Measurements from ENCODE around the gene DPP6. TPM values are rescaled to one million over a fixed set of nuclear protein-coding genes. Genes with fewer than 3 reads are reported as not detected.

The DPP6 gene
- total and polyA plus RNA-seq, 2 donors (not counting 1 experiment from before 2014, with no cell fraction given) = not detected

DNA sequence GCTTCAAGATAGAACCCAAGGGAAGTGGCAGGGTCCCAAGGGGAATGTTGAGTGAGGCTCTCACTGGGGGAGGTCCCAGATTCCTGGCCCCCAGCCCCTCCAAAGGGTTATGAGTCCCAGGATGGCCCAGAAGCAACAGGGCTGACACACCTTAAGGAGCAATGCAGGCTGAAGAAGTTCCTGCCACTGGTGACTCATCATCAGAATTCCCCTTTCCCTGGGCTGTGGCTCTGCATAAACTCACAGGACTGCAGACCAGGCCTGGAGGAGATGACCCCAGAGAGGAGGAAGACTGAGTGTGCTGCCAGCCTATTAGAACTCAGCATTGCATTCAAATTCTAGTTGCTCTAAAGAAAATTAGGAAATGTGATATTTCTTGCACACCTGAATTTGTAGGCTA is 126.7 kb downstream of the DPP6 start:
- Mint-ChIP-seq H3K4me3 (no peak overlapping the region), H3K4me1 (no peaks in the 10 kb centered on the region), H3K9me3 (ENCODE audit: insufficient read depth) (no peaks in the 10 kb centered on the region), H3K27me3 (no peaks in the 10 kb centered on the region), H3K27ac (no peak overlapping the region)
- no peak for ATAC-seq (ENCODE audit: low read depth)
- TF ChIP-seq, protein P1, sequence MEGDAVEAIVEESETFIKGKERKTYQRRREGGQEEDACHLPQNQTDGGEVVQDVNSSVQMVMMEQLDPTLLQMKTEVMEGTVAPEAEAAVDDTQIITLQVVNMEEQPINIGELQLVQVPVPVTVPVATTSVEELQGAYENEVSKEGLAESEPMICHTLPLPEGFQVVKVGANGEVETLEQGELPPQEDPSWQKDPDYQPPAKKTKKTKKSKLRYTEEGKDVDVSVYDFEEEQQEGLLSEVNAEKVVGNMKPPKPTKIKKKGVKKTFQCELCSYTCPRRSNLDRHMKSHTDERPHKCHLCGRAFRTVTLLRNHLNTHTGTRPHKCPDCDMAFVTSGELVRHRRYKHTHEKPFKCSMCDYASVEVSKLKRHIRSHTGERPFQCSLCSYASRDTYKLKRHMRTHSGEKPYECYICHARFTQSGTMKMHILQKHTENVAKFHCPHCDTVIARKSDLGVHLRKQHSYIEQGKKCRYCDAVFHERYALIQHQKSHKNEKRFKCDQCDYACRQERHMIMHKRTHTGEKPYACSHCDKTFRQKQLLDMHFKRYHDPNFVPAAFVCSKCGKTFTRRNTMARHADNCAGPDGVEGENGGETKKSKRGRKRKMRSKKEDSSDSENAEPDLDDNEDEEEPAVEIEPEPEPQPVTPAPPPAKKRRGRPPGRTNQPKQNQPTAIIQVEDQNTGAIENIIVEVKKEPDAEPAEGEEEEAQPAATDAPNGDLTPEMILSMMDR (IDR thresholded peaks at IDR 0.05) = no peak
- TF ChIP-seq EZH2 (IDR thresholded peaks at IDR 0.05; ENCODE audit: borderline replicate concordance, insufficient read depth, low read depth, low read length, poor library complexity, severe bottlenecking) = no peak
- Histone ChIP-seq H3K4me3 (ENCODE audit: control extremely low read depth in 1 of 5, extremely low read depth in 1 of 5, insufficient read depth in 1 of 5, low read depth in 2 of 5, low read length in 4 of 5) (no peak overlapping the region), H3K79me2 (ENCODE audit: control insufficient read depth, insufficient read depth, low read length) (no peaks in the 10 kb centered on the region), H3K4me2 (replicated peaks; ENCODE audit: low read depth, low read length, poor library complexity, severe bottlenecking) (no peak overlapping the region), H3K36me3 (replicated peaks in 1 of 2; ENCODE audit: control extremely low read depth in 1 of 2, control insufficient read depth in 1 of 2, extremely low read depth in 1 of 2, insufficient read depth in 2 of 2, low read length in 1 of 2) (no peaks in the 10 kb centered on the region), H3K27ac (ENCODE audit: low read length in 2 of 2) (no peak overlapping the region), H3K9me3 (ENCODE audit: control extremely low read depth in 1 of 3, control insufficient read depth in 2 of 3, insufficient read depth in 1 of 3, low read length in 2 of 3) (peaks cover 0 to 9% (median 0%) of the 10 kb centered on the region in 3 donors), H3K27me3 (replicated peaks in 1 of 4; ENCODE audit: control extremely low read depth in 1 of 4, control insufficient read depth in 3 of 4, insufficient read depth in 4 of 4, low read length in 3 of 4) (no peaks in the 10 kb centered on the region), H3K4me1 (ENCODE audit: control insufficient read depth in 2 of 2, insufficient read depth in 2 of 2, low read length in 2 of 2) (no peaks in the 10 kb centered on the region), H4K20me1 (ENCODE audit: control insufficient read depth, insufficient read depth, low read length, poor library complexity, severe bottlenecking) (no peaks in the 10 kb centered on the region), H3K9ac (ENCODE audit: low read length) (no peak overlapping the region), H2AFZ (ENCODE audit: insufficient read depth, low read depth, low read length, poor library complexity, severe bottlenecking) (no peak overlapping the region)
- no peak for DNase-seq
- intact Hi-C loops (cut with micrococcal nuclease) = no loop called here
- POLR2A ChIA-PET = no interaction called here
- CTCF ChIA-PET = no interaction called here

DNA sequence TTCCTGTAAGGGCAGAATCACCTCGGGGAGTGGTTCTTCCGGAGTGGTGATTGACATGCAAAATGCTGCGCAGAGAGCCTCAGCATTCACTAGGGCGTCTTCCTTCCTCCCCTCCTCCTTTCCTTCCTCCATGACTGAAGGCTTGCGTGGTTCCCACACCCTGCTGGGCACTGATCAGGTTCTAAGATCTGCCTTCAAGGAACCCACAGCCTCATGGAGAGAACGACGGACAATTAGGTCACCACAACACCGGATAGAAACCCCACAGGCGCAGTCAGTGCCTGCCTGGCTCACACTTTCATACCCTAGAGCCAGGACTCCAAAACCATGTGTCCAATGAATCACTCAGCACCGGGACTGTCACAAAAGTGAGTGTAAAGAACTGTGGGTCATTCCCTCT is 131.3 kb downstream of the DPP6 start:
- Histone ChIP-seq H3K27ac (ENCODE audit: low read length in 2 of 2) (no peak overlapping the region), H3K9ac (ENCODE audit: low read length) (no peak overlapping the region), H3K4me3 (ENCODE audit: control extremely low read depth in 1 of 5, extremely low read depth in 1 of 5, insufficient read depth in 1 of 5, low read depth in 2 of 5, low read length in 4 of 5) (no peak overlapping the region), H3K36me3 (replicated peaks in 1 of 2; ENCODE audit: control extremely low read depth in 1 of 2, control insufficient read depth in 1 of 2, extremely low read depth in 1 of 2, insufficient read depth in 2 of 2, low read length in 1 of 2) (no peaks in the 10 kb centered on the region), H3K79me2 (ENCODE audit: control insufficient read depth, insufficient read depth, low read length) (no peaks in the 10 kb centered on the region), H3K4me1 (ENCODE audit: control insufficient read depth in 2 of 2, insufficient read depth in 2 of 2, low read length in 2 of 2) (no peaks in the 10 kb centered on the region), H4K20me1 (ENCODE audit: control insufficient read depth, insufficient read depth, low read length, poor library complexity, severe bottlenecking) (no peaks in the 10 kb centered on the region), H2AFZ (ENCODE audit: insufficient read depth, low read depth, low read length, poor library complexity, severe bottlenecking) (no peak overlapping the region), H3K27me3 (replicated peaks in 1 of 4; ENCODE audit: control extremely low read depth in 1 of 4, control insufficient read depth in 3 of 4, insufficient read depth in 4 of 4, low read length in 3 of 4) (no peaks in the 10 kb centered on the region), H3K4me2 (replicated peaks; ENCODE audit: low read depth, low read length, poor library complexity, severe bottlenecking) (no peak overlapping the region), H3K9me3 (ENCODE audit: control extremely low read depth in 1 of 3, control insufficient read depth in 2 of 3, insufficient read depth in 1 of 3, low read length in 2 of 3) (peaks cover 0 to 6% (median 0%) of the 10 kb centered on the region in 3 donors)
- no peak overlapping the region for H3K4me3 Mint-ChIP-seq
- intact Hi-C loops (cut with micrococcal nuclease) = no loop called here
- H3K27ac Mint-ChIP-seq = no peak overlapping the region
- H3K27me3 Mint-ChIP-seq = no peaks in the 10 kb centered on the region
- 37% methylated on average over 10 of the region's 10 CpGs for WGBS (ENCODE audit: insufficient coverage)
- H3K4me1 Mint-ChIP-seq = no peaks in the 10 kb centered on the region
- POLR2A ChIA-PET = no interaction called here
- CTCF ChIA-PET = no interaction called here
- DNase-seq = no peak
- ATAC-seq (ENCODE audit: low read depth) = no peak
- TF ChIP-seq, protein P1 (IDR thresholded peaks at IDR 0.05) = no peak
- TF ChIP-seq EZH2 (IDR thresholded peaks at IDR 0.05; ENCODE audit: borderline replicate concordance, insufficient read depth, low read depth, low read length, poor library complexity, severe bottlenecking) = no peak
- no peaks in the 10 kb centered on the region for H3K9me3 Mint-ChIP-seq (ENCODE audit: insufficient read depth)

All from B cell (primary cell).